PC-3 (cell line): ENCODE measurements around the gene CCDC144A.
"Not testable (repeated sequence)": the region's sequence is repeated elsewhere in the genome, so short reads cannot be mapped to it uniquely, and the experiment has no call there.

Source experiments
- CTCF ChIP-seq: fragments of 300-600 bp; sonication (generic); conservative IDR thresholded peaks from 2 replicates; pipeline ENCODE4 v1.5.1; 2017; ENCODE audit warnings: antibody characterized with exemption, low read depth, mild to moderate bottlenecking, low read length
- EZH2 ChIP-seq: fragments of 300-600 bp; sonication (generic); IDR thresholded peaks from one replicate; pipeline ENCODE4 v1.6.1; 2017; ENCODE audit warnings: antibody characterized with exemption, mild to moderate bottlenecking, low read length; ENCODE audit not compliant: unreplicated experiment
- EZH2phosphoT487 ChIP-seq: fragments of 300-600 bp; sonication (generic); IDR thresholded peaks from 2 replicates; pipeline ENCODE4 v1.6.1; 2018; ENCODE audit warnings: mild to moderate bottlenecking, antibody characterized with exemption, low read length, borderline replicate concordance

DNA sequence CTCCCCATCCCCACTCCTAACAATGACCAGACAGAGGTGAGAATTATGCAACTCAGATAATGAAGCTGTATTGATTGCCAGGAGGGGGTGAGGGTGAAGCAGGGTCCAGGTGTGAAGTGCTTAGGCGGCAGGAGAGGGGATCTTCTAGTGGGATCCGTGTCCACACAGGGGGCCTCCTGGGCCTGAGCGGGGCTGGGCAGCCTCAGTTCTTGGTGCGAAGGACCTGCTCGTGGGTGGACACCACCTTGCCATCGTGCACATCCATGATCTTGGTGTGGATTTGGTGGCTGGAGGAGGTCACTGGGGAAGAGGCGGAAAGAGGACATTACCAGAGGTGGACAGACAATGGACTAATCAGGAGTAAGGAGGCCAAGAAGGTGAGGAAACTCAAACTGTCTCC is 127.9 kb downstream of the CCDC144A start:
- TF ChIP-seq CTCF, EZH2, EZH2phosphoT487: not testable (repeated sequence)
